GM19023 (cell line): ENCODE results near the gene ZNF292.
"Not testable (repeated sequence)": the region's sequence is repeated elsewhere in the genome, so short reads cannot be mapped to it uniquely, and the experiment has no call there.

ENCODE experiments used
- ATAC-seq: cut with Tn5 transposase; IDR thresholded peaks from one replicate; pipeline ENCODE4 v1.9.1; 2021; ENCODE audit warnings: mild to moderate bottlenecking, moderate library complexity; ENCODE audit not compliant: unreplicated experiment

Gene ZNF292

GRCh38 chr6:87264481-87264880 lies 109.1 kb downstream of the ZNF292 start:
- no peak for ATAC-seq

GRCh38 chr6:87274660-87275274 lies 119.4 kb downstream of the ZNF292 start:
- no peak for ATAC-seq

- ATAC-seq, result no peak
Observed at GRCh38 chr6:87276624-87277023, 121.3 kb downstream of the ZNF292 start.

- ATAC-seq, result no peak
Observed at GRCh38 chr6:87277123-87277522, 121.8 kb downstream of the ZNF292 start.

- ATAC-seq, result no peak
Observed at GRCh38 chr6:87279196-87279595, 123.8 kb downstream of the ZNF292 start.

- no peak for ATAC-seq
Observed at GRCh38 chr6:87281426-87281825, 126.1 kb downstream of the ZNF292 start.

- ATAC-seq, result no peak
Observed at GRCh38 chr6:87282743-87283142, 127.4 kb downstream of the ZNF292 start.

- no peak for ATAC-seq
Observed at GRCh38 chr6:87283461-87283860, 128.1 kb downstream of the ZNF292 start.

GRCh38 chr6:87287251-87287650 lies 131.9 kb downstream of the ZNF292 start:
- ATAC-seq, result no peak

GRCh38 chr6:87289571-87289970 lies 134.2 kb downstream of the ZNF292 start:
- no peak for ATAC-seq

- no peak for ATAC-seq
Observed at GRCh38 chr6:87291883-87292282, 136.5 kb downstream of the ZNF292 start.

- no peak for ATAC-seq
Observed at GRCh38 chr6:87293526-87293925, 138.2 kb downstream of the ZNF292 start.

- no peak for ATAC-seq
Observed at GRCh38 chr6:87297119-87297518, 141.8 kb downstream of the ZNF292 start.

- ATAC-seq, result not testable (repeated sequence)
Observed at GRCh38 chr6:87301277-87301676, 145.9 kb downstream of the ZNF292 start.

- no peak for ATAC-seq
Observed at GRCh38 chr6:87308970-87309369, 153.6 kb downstream of the ZNF292 start.

GRCh38 chr6:87312860-87313259 lies 157.5 kb downstream of the ZNF292 start:
- ATAC-seq, result no peak
